GM19239 (cell line): Measurements from ENCODE around the gene PLIN1.

Experiments used
- DNase-seq: peaks from one replicate; pipeline ENCODE4 v3.0.0; 2011; ENCODE audit warnings: low spot score; ENCODE audit not compliant: insufficient read length
- FAIRE-seq: peaks from 2 replicates; lab custom pipeline; 2011; peaks lifted over from hg19 to GRCh38; lab: Jason Lieb, UNC

PLIN1 gene

DNA sequence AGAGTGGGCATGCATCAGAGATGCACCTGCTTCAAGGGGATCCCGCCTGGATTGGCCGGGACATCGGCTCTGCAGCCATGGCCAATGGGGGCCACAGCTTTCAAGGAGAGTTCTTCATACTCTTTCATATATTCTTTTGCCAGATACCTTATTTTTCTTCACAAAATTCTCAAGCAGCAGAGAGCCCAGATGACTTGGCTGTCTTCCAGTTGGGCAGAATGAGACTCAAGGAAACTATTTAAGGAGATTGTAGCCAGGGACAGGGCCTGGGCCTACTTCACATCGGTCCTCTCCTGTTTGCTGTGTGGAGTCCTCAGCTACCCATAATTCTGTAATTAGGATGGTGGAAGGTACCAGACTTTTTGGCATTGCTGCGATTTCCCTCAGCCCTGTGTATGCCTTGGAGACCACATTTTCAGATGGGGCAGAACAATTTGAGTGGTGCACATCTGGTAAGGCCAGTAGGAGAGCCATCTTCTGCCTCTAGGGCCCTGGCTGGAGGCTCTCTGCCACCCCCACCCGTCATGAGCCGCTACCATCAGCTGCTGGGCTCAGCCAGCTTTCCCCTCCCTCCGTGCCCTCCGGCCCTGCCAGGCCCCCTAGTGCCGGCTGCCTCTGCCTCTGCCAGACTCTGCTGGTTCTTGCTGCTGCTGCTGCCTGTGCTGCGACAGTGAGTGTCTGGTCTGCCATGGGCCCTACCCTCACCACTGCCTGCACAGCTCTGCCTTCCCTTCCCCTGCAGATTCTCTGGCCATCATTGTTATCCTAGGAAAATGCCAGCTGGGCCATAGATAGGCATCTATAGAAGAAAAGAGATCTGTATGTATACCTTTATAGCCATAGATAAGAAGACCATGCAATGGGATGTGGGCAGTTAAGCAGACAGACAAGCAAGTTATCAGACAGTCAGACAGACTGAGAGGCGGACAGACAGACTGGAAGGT, 6.7 kb downstream of the PLIN1 start:
- DNase-seq: no peak
- FAIRE-seq: no peak

DNA sequence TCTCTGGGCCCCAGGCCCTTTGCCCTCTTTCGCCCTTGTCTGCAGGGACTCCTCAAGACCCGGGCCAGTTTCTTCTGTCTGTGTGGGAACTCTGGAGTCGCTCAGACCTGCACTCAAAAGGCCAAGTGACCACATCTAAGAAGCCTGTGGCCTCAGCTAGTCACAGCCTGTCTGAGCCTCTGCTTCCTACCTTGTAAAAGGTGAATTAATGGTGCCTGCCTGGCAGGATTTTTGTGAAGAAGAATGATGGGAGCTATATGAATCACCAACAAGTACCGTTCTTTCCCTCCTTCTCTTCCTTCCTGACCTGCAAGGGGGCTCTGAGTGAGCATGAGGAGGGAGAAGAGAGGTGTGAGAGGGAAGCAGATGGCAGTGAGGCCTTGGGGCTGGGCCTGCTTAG, 7.5 kb downstream of the PLIN1 start:
- FAIRE-seq: no peak

DNA sequence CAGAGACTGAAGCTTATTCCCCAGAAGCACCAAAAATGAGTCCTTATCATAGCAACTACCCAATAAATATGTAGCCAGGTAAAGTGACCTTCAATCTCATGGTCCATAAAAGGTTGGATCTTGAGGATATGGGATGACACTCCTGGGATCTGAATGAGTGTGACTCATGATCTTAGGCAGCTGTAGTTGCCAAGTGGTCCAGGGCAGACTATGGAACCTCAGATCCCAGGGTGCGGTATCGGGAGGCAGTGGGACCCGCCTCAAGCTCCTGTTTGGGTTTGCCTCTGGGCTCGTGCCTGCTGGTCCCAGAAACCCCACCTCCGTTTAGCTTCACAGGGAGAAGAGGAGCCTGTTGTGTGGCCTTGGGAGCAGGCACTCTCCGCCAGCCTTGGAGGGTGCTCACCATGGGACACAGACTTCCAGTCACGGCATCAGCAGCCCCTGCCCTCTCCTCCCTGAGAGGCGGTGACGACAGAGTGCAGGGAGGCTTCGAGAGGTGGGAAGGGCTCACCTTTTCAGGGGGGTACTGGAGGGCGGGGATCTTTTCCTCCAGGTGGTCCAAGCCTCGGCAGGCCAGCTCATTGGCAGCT, 8.1 kb downstream of the PLIN1 start:
- no peak for FAIRE-seq
- DNase-seq: no peak

More for the DNA sequence above, 7.5 kb downstream of the PLIN1 start:
- DNase-seq: no peak

DNA sequence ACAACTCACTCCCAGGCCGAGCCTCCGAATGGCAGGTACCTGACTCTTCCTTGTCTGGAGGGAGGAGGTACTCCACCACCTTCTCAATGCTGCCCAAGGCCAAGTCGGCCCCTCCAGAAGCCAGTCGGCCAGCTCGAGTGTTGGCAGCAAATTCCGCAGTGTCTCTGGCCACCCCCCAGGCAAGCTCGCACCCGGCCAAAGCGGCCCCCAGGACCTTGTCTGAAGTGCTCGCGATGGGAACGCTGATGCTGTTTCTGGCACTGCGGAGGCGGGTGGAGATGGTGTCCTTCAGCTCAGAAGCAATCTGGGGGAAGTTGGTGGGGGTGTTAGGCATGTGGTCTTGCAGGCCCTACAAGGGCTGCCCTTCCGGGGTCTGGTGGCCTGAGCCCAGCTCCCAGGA, 9.2 kb downstream of the PLIN1 start:
- FAIRE-seq (no peak), DNase-seq (no peak)

DNA sequence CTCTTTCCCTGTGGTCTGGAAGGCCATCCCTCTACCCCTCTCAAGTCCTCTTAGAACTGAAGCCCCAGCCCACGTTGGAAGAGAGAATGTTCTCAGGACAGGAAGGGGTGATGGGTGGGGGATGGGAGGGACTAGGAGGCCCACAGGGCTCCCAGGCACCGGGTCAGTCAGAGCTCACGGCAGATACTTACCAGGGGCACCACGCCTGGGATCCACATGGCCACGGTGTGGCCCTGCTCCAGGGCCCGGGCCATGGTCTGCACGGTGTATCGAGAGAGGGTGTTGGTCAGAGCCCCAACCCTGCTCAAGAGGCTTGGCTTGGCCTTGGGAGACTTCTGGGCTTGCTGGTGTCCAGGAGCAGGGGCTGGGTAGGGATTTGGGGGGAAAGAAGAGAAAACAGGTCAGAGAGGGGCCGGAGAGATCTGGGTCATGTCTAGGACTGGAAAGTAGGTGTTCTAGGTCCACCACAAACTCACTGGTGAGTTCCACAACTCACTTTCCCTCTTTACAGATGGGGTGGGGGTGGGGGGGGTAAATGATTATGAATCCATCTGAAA, 9.8 kb downstream of the PLIN1 start:
- no peak for FAIRE-seq
- no peak for DNase-seq

DNA sequence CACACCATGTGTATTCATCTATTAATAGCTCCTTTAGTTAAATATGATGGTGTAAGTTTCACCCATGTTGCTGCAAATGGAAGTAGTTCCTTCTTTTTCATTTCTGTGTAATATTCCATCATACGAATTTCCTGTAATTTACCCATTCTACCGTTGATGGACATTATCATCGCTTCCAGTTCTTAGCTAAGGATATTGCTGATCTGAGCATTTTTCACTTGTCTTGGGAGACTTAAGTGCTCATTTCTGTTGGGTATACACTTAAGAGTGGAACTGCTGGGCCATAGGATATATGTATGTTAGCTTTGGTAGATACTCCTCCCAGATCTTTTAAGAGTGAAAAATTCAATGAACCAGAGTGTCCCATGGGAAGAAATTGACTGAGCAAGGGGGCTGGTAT, 11.0 kb downstream of the PLIN1 start:
- DNase-seq: no peak
- no peak for FAIRE-seq

DNA sequence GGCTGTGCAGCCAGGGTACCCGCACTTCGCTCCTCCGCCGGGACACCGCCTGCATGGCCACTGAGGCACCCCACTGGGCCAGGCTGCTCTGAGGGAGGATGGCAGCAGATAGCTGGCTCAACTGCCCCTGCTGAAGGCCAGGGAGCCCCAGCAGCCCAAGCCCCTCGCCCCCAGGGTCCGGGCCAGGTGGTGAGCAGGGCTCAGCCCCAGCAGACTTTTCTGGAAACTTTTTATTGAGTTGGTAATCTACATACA, 11.5 kb downstream of the PLIN1 start:
- FAIRE-seq (no peak), DNase-seq (no peak)

DNA sequence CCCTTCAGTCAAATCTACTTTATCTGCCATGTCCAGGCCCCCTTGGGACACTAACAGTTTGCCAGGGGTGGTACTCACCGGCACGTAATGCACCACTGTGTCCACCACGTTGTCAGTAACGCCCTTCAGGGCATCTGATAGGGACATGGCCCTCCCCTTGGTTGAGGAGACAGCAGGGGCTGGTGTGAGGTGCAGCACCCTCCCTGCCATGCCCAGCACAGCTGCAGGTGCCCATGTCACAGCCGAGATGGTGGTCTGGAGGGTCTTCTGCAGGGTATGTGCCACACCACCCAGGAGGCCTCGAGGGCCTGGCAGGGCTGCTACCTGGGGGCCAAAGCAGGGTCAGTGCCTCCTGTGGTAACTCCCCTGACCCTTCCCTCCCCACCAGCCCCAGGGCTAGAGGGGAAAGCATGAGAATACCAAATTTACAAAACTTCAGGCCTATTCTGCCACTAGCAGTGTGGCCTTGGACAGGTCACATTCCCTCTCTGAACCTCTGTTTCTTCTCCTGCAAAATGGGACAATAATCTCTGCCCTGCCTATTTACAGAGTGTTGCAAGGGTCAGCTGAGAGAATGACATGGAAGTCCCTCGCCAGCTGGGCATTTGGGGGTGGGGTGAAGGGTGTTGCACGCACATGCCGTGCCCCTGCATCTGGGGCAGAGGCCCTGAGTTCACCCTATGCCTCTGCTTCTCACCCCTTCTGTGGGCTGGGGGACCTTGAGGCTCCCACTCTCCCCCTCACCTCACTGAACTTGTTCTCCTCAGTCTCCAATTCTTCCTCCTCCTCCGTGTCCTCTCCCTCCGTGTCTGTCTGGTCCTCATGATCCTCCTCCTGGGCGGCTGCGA, 12.1 kb downstream of the PLIN1 start:
- FAIRE-seq (no peak), DNase-seq (no peak)

DNA sequence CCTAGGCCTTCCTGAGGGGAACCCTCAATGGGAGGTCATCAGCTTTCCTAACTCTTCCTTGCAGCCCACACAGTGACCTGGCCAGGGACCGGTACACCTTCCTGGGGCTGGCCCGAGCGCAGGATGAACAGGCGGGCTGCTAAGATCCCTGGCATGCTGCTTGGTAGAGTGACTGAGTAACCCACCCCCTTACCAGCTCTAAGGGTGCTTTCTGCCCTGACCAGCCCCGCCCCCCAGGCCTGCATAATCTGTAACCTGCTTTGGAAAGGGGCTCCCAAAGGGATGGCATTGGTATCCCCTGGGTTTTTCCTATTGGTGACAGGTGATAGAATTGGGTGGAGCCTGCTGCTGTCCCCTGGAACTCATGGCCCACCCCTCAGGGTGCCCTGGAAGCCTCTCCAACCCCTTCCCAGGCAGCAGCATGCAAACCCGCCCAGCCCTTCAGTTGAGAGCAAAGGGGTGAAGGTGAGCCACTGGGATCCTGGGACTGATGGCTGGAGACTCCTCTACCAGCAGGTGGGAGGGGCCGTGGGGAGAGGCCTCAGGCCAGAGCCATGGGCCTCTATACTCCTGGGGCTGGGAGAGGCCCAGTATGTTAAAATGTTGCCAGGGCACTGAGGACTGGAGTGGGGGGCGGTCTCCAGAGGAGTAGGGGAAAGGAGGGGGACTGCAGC, 12.8 kb downstream of the PLIN1 start:
- FAIRE-seq (no peak), DNase-seq (no peak)

DNA sequence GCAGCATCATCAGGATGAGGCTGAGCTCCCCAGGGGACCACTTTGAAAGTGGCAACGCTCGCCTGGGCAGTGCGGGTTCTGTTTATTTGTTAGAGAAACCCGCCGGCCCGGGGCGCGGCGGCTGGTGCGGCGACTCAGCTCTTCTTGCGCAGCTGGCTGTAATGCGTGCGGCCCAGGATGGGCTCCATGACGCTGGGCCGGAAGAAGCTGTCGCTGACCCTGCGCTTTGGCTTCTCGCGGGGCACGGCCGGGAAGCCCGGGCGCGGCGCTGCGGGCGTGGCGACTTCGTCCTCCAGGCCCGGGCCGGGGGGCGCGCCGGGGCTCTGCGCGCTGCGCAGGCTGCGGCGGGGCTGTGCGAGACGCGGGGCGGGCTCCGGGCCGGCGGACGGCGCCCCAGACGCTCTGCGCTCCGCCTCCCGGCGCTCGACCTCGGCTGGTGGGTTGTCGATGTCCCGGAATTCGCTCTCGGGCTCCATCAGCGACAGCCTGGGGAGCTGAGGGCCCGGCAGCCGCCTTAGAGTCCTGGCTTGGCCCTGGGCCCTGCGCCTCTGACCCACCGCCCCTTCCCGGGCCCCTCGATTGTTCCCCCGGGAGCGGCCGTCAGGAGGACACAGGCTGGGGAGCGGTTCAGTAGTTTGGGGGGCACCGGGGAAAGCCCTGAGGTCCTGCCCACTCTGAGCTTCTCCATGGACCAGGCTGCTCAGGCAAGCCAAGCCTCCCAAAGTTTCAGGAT, 13.6 kb downstream of the PLIN1 start:
- DNase-seq (no peak), FAIRE-seq (no peak)

DNA sequence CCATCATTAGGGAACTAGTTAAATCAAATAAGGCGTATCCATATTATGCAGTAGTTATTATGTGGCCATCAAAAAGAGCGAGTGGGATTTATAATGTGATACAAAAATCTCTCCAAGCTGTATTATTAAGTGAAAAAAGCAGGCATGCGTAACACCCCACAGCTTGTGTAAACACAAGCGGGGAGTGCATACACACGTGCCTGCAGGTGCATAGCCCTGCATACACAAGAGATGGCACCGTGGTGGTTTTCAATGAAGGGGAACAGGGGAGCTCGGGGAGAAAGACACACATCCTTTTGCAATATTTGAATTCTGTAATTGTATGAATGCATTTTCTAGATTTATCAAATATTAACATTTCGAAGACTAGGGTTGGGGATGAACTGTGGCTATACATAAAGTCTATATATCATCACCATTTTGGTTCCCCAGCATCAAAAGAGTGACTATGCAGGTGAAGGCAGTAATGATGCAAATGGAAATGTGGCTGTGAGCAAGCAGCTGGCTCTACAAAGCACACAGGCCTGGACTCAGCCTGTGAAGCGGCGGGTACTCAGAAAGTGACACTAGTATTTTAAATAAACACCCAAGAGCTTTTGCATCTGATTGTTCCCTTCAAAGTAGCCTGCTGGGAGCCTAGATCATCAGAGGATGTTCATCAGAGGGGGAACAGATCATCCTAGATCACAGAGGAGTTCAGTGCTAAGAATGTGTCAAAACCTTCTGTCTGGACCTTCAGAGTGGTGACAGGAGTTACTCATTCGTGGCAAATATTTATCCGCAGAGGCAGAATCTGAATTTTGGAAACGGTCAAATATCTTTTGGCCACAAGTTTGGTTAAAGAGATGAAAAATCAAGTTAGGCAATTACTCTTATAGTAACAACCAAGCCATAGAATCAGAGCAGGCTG, 14.5 kb downstream of the PLIN1 start:
- no peak for DNase-seq
- no peak for FAIRE-seq

DNA sequence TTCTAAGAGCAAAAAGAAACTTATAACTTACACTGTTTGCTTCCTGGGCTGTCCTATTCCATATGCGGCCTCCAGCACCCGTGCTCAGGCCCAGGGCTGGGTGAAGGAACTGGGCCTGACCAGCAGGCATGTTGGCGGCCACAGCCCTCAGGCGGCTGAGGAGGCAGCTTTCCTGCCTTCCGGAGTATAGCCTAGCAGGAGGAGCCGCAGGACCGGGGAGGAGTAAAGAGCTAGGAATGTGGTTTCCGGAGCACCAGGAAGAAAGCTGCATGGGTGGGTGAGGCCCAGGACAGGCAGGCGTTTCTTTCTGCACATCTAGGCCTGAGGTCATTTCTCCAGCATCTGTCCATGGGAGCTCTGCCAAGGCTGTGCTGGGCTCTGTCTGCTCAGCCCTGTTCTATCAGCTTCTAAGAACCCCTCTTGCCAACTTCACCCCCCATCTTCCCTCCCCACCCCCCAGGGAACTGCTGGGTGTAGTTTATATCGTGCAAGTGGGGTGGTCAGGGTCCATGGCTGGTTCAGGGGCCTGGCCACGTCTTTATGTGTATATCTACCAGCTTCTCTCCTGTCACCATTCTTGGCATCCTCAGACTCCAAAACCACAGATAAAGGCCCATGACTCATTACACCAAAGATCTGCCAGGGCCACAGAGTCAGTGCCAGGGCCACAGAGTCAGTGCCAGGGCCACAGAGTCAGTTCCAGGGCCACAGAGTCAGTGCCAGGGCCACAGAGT, 16.1 kb downstream of the PLIN1 start:
- DNase-seq: no peak
- FAIRE-seq: no peak

DNA sequence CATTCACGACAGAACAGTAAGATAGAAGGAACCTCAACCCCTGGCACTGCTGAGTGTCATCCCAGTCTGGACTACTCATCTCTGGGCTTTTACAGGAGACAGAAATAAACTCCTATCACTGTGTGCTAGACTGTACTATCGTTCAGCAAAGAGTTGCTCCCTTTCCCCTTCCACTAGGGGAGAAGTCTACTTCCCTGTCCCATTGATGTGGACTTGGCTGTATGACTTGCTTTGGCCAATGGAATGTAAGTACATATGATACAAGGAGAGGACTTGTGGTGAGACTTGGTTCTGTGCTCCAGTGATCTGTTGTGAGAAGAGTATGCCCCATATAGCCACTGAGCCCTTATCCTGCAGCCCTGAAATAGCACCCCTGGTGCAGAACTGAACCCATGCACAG, 18.6 kb downstream of the PLIN1 start:
- DNase-seq: no peak
- no peak for FAIRE-seq

DNA sequence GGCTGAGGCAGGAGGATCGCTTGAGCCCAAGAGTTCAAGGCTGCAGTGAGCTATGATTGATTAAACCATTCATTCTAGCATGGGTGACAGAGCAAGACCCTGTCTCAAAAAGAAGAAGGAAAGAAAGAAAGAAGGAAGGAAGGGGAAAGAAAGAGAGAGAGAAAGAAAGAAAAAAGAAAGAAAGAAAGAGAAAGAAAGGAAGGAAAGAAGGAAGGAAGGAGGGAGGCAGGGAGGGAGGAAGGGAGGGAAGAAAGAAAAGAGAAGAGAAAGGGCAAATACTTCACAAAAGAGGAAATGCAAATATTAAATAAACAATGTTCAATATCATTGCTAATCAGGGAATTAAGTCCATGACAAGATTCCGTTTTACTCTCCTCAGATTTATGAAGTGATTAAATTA, 19.9 kb downstream of the PLIN1 start:
- DNase-seq (no peak), FAIRE-seq (no peak)

DNA sequence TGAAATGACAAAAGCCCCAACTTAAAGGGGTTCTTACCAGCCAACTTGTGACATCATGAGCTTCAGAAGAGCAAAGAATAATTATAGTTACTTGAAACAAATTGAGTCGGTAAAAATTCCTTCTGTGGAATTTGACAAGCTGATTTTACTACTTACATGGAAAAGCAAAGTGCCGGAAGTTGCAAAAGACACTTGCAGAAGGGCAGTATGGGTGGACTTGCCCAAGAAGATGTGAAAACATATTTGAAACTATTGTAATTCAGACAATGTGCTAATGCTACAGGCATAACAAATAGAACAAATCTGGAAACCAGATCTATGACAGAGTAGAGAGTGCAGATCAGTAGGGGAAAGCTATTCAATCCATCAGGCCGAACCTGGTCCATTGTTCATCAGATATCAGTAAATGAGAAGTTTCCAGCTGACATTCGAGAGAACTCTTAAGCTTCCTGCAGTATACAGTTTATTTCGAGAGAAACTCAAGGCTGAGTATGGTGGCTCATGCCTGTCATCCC, 21.4 kb downstream of the PLIN1 start:
- FAIRE-seq (no peak), DNase-seq (no peak)

DNA sequence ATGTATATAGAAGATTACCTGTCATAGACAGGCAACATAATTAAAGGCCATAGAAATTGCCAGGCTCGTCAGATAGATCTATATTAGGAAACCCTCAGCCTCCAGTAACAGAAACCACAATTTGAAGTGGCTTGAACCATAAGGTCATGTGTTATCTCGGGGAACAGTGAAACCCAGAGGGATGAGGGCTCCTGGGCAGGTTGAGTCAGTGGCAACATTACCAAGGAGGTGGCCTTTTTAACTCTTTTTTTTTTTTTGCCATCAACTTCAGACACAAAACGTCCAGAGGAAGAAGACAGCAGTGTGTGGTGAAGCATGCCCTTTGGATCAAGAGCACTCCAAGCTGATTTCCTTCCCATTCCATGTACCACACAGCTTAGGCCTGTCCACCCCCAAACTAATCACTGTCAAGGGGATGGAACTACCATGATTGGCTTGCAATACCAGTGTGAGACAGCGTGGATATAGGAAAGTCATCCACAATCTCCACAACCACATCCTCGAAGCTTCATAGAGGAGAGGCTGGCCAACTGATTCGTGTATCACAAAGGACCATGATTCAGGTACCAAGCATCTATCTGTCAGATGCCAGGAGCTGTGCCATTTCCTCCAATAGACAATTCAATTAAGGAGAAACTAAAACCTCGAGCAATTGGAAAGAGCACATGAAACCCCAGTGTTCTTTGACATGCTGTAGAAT, 22.9 kb downstream of the PLIN1 start:
- DNase-seq (no peak), FAIRE-seq (no peak)
